NCI-H2196 (cell line): Measurements from ENCODE around the gene MB21D2.
A peak's percentile ranks its signal among the peaks of the same experiment; 100 is the strongest.

Experiments
- DNase-seq: peaks from one replicate; lab custom pipeline; 2025; ENCODE audit not compliant: unreplicated experiment; lab: John Stamatoyannopoulos, UW

Gene MB21D2

GRCh38 chr3:192840143-192840836 is 77.4 kb downstream of the MB21D2 start:
- no peak for DNase-seq

GRCh38 chr3:192835818-192836815 is 81.5 kb downstream of the MB21D2 start:
- no peak for DNase-seq

- DNase-seq = no peak
These were observed 83.2 kb downstream of the MB21D2 start for GRCh38 chr3:192834428-192834827.

GRCh38 chr3:192833177-192833890 is 84.3 kb downstream of the MB21D2 start:
- no peak for DNase-seq

- no peak for DNase-seq
These were observed 85.8 kb downstream of the MB21D2 start for GRCh38 chr3:192831801-192832347.

- DNase-seq = no peak
These were observed 86.5 kb downstream of the MB21D2 start for GRCh38 chr3:192831111-192831644.

- DNase-seq = no peak
These were observed 87.2 kb downstream of the MB21D2 start for GRCh38 chr3:192830291-192831110.

GRCh38 chr3:192827863-192828594 is 89.6 kb downstream of the MB21D2 start:
- no peak for DNase-seq

- DNase-seq = no peak
These were observed 90.4 kb downstream of the MB21D2 start for GRCh38 chr3:192827208-192827607.

- DNase-seq = peak; percentile 41
These were observed 91.2 kb downstream of the MB21D2 start for GRCh38 chr3:192826214-192827006.

GRCh38 chr3:192825657-192826200 is 91.9 kb downstream of the MB21D2 start:
- peak; percentile 93 for DNase-seq

GRCh38 chr3:192825216-192825615 is 92.4 kb downstream of the MB21D2 start:
- no peak for DNase-seq

- no peak for DNase-seq
These were observed 93.3 kb downstream of the MB21D2 start for GRCh38 chr3:192824313-192824712.

- no peak for DNase-seq
These were observed 96.5 kb downstream of the MB21D2 start for GRCh38 chr3:192821161-192821560.

GRCh38 chr3:192820161-192820560 is 97.5 kb downstream of the MB21D2 start:
- no peak for DNase-seq

GRCh38 chr3:192819001-192819569 is 98.6 kb downstream of the MB21D2 start:
- no peak for DNase-seq

- no peak for DNase-seq
These were observed 99.5 kb downstream of the MB21D2 start for GRCh38 chr3:192818126-192818525.

- no peak for DNase-seq
These were observed 100.2 kb downstream of the MB21D2 start for GRCh38 chr3:192817506-192817905.
